Endothelial cell of umbilical vein (primary cell): ENCODE results near the gene RGS7. TPM values are rescaled to one million over a fixed set of nuclear protein-coding genes. Genes with fewer than 3 reads are reported as not detected.

Experiments
- BruUV-seq: library from RNA; stranded (reverse); fragments of 400-500 nt; replicated peaks from 2 replicates; lab custom pipeline; 2021; lab: Mats Ljungman, UMichigan
- CTCF ChIA-PET: fragments of 300-600, 350-600 bp; sonication (Branson Sonifier 250); formaldehyde crosslinking; loops from one replicate; lab custom pipeline; 2021; ENCODE audit warnings: antibody characterized with exemption, inconsistent platforms; lab: Charles Lee
- POLR2A ChIA-PET: fragments of 300-600, 350-600 bp; sonication (Branson Sonifier 250); formaldehyde crosslinking; loops from one replicate; lab custom pipeline; 2021; ENCODE audit warnings: antibody characterized with exemption, inconsistent platforms; lab: Charles Lee
- DNase-seq: peaks from one replicate; pipeline ENCODE4 v3.0.0-alpha.2; 2011; ENCODE audit warnings: low read depth, low spot score
- FAIRE-seq: peaks from 2 replicates; lab custom pipeline; 2011; peaks lifted over from hg19 to GRCh38; lab: Jason Lieb, UNC
- H2AFZ ChIP-seq: 2 replicates; pipeline ENCODE4 v1.6.0; 2012; ENCODE audit warnings: low read depth, low read length, control low read depth, inconsistent platforms
- H3K27ac ChIP-seq: 2 replicates; pipeline ENCODE4 v1.5.1; 2011; ENCODE audit warnings: low read depth, mild to moderate bottlenecking, control low read depth, low read length, moderate library complexity; ENCODE audit not compliant: insufficient read depth
- H3K27me3 ChIP-seq, 2 experiments: 2 replicates each; pipeline versions ENCODE4 v1.6.0 to v1.6.1; 2011; ENCODE audit warnings: low read length in 2 of 2, mixed read lengths in 1 of 2; ENCODE audit not compliant: control insufficient read depth in 2 of 2, insufficient read depth in 2 of 2
- H3K36me3 ChIP-seq, 2 experiments: 2 replicates in 1 of 2; 3 replicates in 1 of 2; pipeline ENCODE4 v1.5.1; 2011; ENCODE audit warnings: low read length in 2 of 2, mild to moderate bottlenecking in 1 of 2, moderate library complexity in 1 of 2; ENCODE audit not compliant: control insufficient read depth in 2 of 2, insufficient read depth in 2 of 2; ENCODE audit errors: extremely low read depth in 1 of 2
- H3K4me1 ChIP-seq: 3 replicates; pipeline ENCODE4 v1.5.1; 2011; ENCODE audit warnings: mild to moderate bottlenecking, low read length; ENCODE audit not compliant: control insufficient read depth, insufficient read depth; ENCODE audit errors: extremely low read depth
- H3K4me2 ChIP-seq: 2 replicates; pipeline ENCODE4 v1.6.1; 2011; ENCODE audit warnings: low read length, control low read depth, mixed read lengths; ENCODE audit not compliant: insufficient read depth
- H3K4me3 ChIP-seq, 3 experiments: fragments of 200-600 bp in 1 of 3; sonication (generic), shearing (Covaris generic) in 1 of 3; replicated peaks in 1 of 3; 2 replicates each; pipeline ENCODE4 v1.5.1; 2011 to 2016; ENCODE audit warnings: control low read depth in 3 of 3, low read length in 3 of 3, mild to moderate bottlenecking in 2 of 3, inconsistent platforms in 1 of 3, low read depth in 1 of 3, moderate library complexity in 1 of 3; ENCODE audit not compliant: insufficient read depth in 1 of 3
- H3K79me2 ChIP-seq: 2 replicates; pipeline ENCODE4 v1.6.0; 2012; ENCODE audit warnings: low read length, inconsistent platforms; ENCODE audit not compliant: control insufficient read depth, insufficient read depth
- H3K9ac ChIP-seq: replicated peaks from 2 replicates; pipeline ENCODE3; 2011; ENCODE audit warnings: low read length, control low read depth; ENCODE audit not compliant: insufficient read depth; ENCODE audit errors: extremely low read depth
- H3K9me1 ChIP-seq: replicated peaks from 3 replicates; pipeline ENCODE4 v1.6.0; 2011; ENCODE audit warnings: mild to moderate bottlenecking, low read length; ENCODE audit not compliant: control insufficient read depth, insufficient read depth; ENCODE audit errors: extremely low read depth
- H3K9me3 ChIP-seq: replicated peaks from 2 replicates; pipeline ENCODE4 v1.5.1; 2012; ENCODE audit warnings: low read length, inconsistent platforms; ENCODE audit not compliant: control insufficient read depth, insufficient read depth
- H4K20me1 ChIP-seq: replicated peaks from 2 replicates; pipeline ENCODE3; 2011; ENCODE audit warnings: mild to moderate bottlenecking, low read length; ENCODE audit not compliant: control insufficient read depth, insufficient read depth; ENCODE audit errors: extremely low read depth
- CTCF ChIP-seq, 2 donors: IDR thresholded peaks; 1 replicate in 1 of 2; 2 replicates in 1 of 2; pipeline ENCODE4 v1.5.1; 2011; ENCODE audit warnings: low read length in 2 of 2, mild to moderate bottlenecking in 2 of 2, moderate library complexity in 2 of 2, control low read depth in 1 of 2, inconsistent platforms in 1 of 2, low read depth in 1 of 2; ENCODE audit not compliant: insufficient read depth in 1 of 2; ENCODE audit errors: extremely low read depth in 1 of 2
- EZH2 ChIP-seq: IDR thresholded peaks from 2 replicates; pipeline ENCODE4 v1.6.1; 2012; ENCODE audit warnings: borderline replicate concordance, low read depth, mild to moderate bottlenecking, moderate library complexity, low read length, inconsistent platforms; ENCODE audit not compliant: severe bottlenecking
- FOS ChIP-seq: IDR thresholded peaks from 2 replicates; pipeline ENCODE4 v1.6.1; 2011; ENCODE audit warnings: mild to moderate bottlenecking, low read length, moderate library complexity, borderline replicate concordance; ENCODE audit not compliant: insufficient read depth
- GATA2 ChIP-seq: IDR thresholded peaks from 2 replicates; pipeline ENCODE4 v1.7.0; 2011; ENCODE audit warnings: low read depth, mild to moderate bottlenecking, moderate library complexity, mixed read lengths, low read length; ENCODE audit not compliant: insufficient read length, insufficient read depth
- JUN ChIP-seq: IDR thresholded peaks from 2 replicates; pipeline ENCODE4 v1.6.1; 2011; ENCODE audit warnings: borderline replicate concordance, low read depth; ENCODE audit not compliant: insufficient read length, insufficient read depth
- MYC ChIP-seq: IDR thresholded peaks from one replicate; pipeline ENCODE4 v1.6.1; 2011; ENCODE audit warnings: mild to moderate bottlenecking, low read depth, low read length
- POLR2A ChIP-seq: IDR thresholded peaks from 2 replicates; pipeline ENCODE4 v1.6.1; 2012; ENCODE audit warnings: low read depth, mild to moderate bottlenecking, control low read depth, low read length
- POLR2AphosphoS5 ChIP-seq: IDR thresholded peaks from 2 replicates; pipeline ENCODE4 v1.6.1; 2012; ENCODE audit warnings: low read depth, mild to moderate bottlenecking, control low read depth, low read length, moderate library complexity; ENCODE audit not compliant: insufficient read depth
- dilution Hi-C: fragments of 300-500 bp; cut with MboI; formaldehyde crosslinking; loops from one replicate; pipeline ENCODE4 v1.15.0; 2019; ENCODE audit warnings: low sequenced_read_pairs; ENCODE audit not compliant: extremely low pct_ligation_motif_present
- intact Hi-C: fragments of 100-400 bp; cut with micrococcal nuclease; formaldehyde crosslinking; loops from one replicate; pipeline ENCODE4 v1.10.0; 2022
- polyA plus RNA-seq, 4 experiments: library from polyadenylated mRNA; depleted of rRNA in 3 of 4; stranded (reverse) in 3 of 4; unstranded in 1 of 4; fragments of >200 nt; gene quantifications; 2 replicates each; pipeline versions ENCODE4 v1.2.1 to v1.2.3, GENCODE V29; 2011 to 2012; ENCODE audit warnings: missing spikeins in 1 of 4
- total RNA-seq: library from RNA; stranded (reverse); gene quantifications from 2 replicates; pipeline ENCODE4 v1.2.3, GENCODE V29; 2021
- TF ChIP-seq, protein P1 (sequence below): IDR thresholded peaks from 2 replicates; pipeline ENCODE4 v1.6.1; 2011; ENCODE audit not compliant: insufficient read depth, insufficient read length

Gene RGS7
- total and polyA plus RNA-seq, 2 donors (not counting 3 experiments of a cell fraction or from before 2014, with no cell fraction given), result 0.43 to 0.44 TPM

- FAIRE-seq (no peak), DNase-seq (no peak)
- Histone ChIP-seq H4K20me1 (no peaks in the 10 kb centered on the region), H3K4me2 (peak overlapping the region; percentile 92), H3K27me3 (no peaks in the 10 kb centered on the region), H2AFZ (no peak overlapping the region), H3K4me3 (no peak overlapping the region), H3K9me3 (no peaks in the 10 kb centered on the region), H3K36me3 (no peaks in the 10 kb centered on the region), H3K27ac (no peak overlapping the region), H3K9ac (no peak overlapping the region), H3K9me1 (no peaks in the 10 kb centered on the region), H3K79me2 (no peaks in the 10 kb centered on the region), H3K4me1 (peaks cover 3% of the 10 kb centered on the region)
- ChIA-PET CTCF (no interaction called here), POLR2A (no interaction called here)
- BruUV-seq, result no TSS peak
- TF ChIP-seq CTCF (IDR thresholded peaks at IDR 0.05; ENCODE audit: extremely low read depth in 1 of 2, insufficient read depth in 1 of 2, low read depth in 1 of 2, low read length in 2 of 2), result no peak
- TF ChIP-seq, protein P1, sequence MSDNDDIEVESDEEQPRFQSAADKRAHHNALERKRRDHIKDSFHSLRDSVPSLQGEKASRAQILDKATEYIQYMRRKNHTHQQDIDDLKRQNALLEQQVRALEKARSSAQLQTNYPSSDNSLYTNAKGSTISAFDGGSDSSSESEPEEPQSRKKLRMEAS, result no peak
- no peak for TF ChIP-seq JUN
- TF ChIP-seq POLR2A, result no peak
- TF ChIP-seq MYC, result no peak
- TF ChIP-seq POLR2AphosphoS5, result no peak
- TF ChIP-seq GATA2, result no peak
- no peak for TF ChIP-seq EZH2
- TF ChIP-seq FOS, result no peak
- dilution Hi-C loops, result no loop called here
- intact Hi-C loops, result loop anchor here (2.0 to 10.0 kb wide), 4 partner anchors 129 to 623 kb away; partner anchors contain the start of gene FH
These were observed 1.5 kb downstream of the RGS7 start for GRCh38 chr1:241355311-241356010.
